Stimulated activated memory B cell treated with anti-CD40 and anti-IgM and Interleukin-4, amounts not matched to agents 10 μg/mL and 1 μg/mL and 100 μg/mL, for 72 hours (primary cell): ENCODE data around the gene SDK2.

ENCODE experiments used
- ATAC-seq: fragments of 150-1000 bp; cut with Tn5 transposase; 2 replicates; pipeline ENCODE4 v1.10.0; 2021
- H3K27ac Mint-ChIP-seq: one replicate; pipeline ENCODE4 v1.8.0; 2022; ENCODE audit warnings: mild to moderate bottlenecking, mixed read lengths
- H3K27me3 Mint-ChIP-seq: one replicate; pipeline ENCODE4 v1.8.0; 2022; ENCODE audit warnings: mixed read lengths
- H3K36me3 Mint-ChIP-seq: one replicate; pipeline ENCODE4 v1.8.0; 2022; ENCODE audit warnings: mixed read lengths
- H3K4me1 Mint-ChIP-seq: one replicate; pipeline ENCODE4 v1.8.0; 2022; ENCODE audit warnings: mixed read lengths
- H3K4me3 Mint-ChIP-seq: one replicate; pipeline ENCODE4 v1.8.0; 2022; ENCODE audit warnings: mild to moderate bottlenecking, moderate library complexity, mixed read lengths
- H3K9me3 Mint-ChIP-seq: one replicate; pipeline ENCODE4 v1.8.0; 2022; ENCODE audit warnings: mixed read lengths

SDK2 gene

GRCh38 chr17:73521376-73521775 is 122.9 kb downstream of the SDK2 start:
- no peak overlapping the region for H3K27ac Mint-ChIP-seq
- H3K36me3 Mint-ChIP-seq: peaks cover 5% of the 10 kb centered on the region
- H3K9me3 Mint-ChIP-seq: no peaks in the 10 kb centered on the region
- H3K4me1 Mint-ChIP-seq: peaks cover 29% of the 10 kb centered on the region
- no peaks in the 10 kb centered on the region for H3K27me3 Mint-ChIP-seq
- no peak for ATAC-seq
- no peak overlapping the region for H3K4me3 Mint-ChIP-seq

GRCh38 chr17:73520369-73520761 is 123.9 kb downstream of the SDK2 start:
- H3K27me3 Mint-ChIP-seq: no peaks in the 10 kb centered on the region
- peaks cover 5% of the 10 kb centered on the region for H3K36me3 Mint-ChIP-seq
- no peak overlapping the region for H3K4me3 Mint-ChIP-seq
- peaks cover 28% of the 10 kb centered on the region for H3K4me1 Mint-ChIP-seq
- H3K9me3 Mint-ChIP-seq: no peaks in the 10 kb centered on the region
- peak overlapping the region; percentile 66 for H3K27ac Mint-ChIP-seq
- no peak for ATAC-seq

GRCh38 chr17:73519714-73520368 is 124.4 kb downstream of the SDK2 start:
- Mint-ChIP-seq H3K4me3 (no peak overlapping the region), H3K4me1 (peaks cover 23% of the 10 kb centered on the region), H3K27ac (peak overlapping the region; percentile 66), H3K9me3 (no peaks in the 10 kb centered on the region), H3K36me3 (peaks cover 5% of the 10 kb centered on the region), H3K27me3 (no peaks in the 10 kb centered on the region)
- ATAC-seq: no peak

- peaks cover 23% of the 10 kb centered on the region for H3K4me1 Mint-ChIP-seq
- no peak overlapping the region for H3K27ac Mint-ChIP-seq
- peaks cover 5% of the 10 kb centered on the region for H3K36me3 Mint-ChIP-seq
- no peak overlapping the region for H3K4me3 Mint-ChIP-seq
- no peaks in the 10 kb centered on the region for H3K9me3 Mint-ChIP-seq
- no peaks in the 10 kb centered on the region for H3K27me3 Mint-ChIP-seq
- no peak for ATAC-seq
Observed at GRCh38 chr17:73519011-73519410, 125.2 kb downstream of the SDK2 start.

- Mint-ChIP-seq H3K9me3 (no peaks in the 10 kb centered on the region), H3K27me3 (no peaks in the 10 kb centered on the region), H3K4me3 (no peak overlapping the region), H3K27ac (no peak overlapping the region), H3K36me3 (no peaks in the 10 kb centered on the region), H3K4me1 (peaks cover 13% of the 10 kb centered on the region)
- ATAC-seq: no peak
Observed at GRCh38 chr17:73516431-73516830, 127.8 kb downstream of the SDK2 start.

- Mint-ChIP-seq H3K4me3 (no peak overlapping the region), H3K4me1 (peaks cover 21% of the 10 kb centered on the region), H3K27ac (no peak overlapping the region), H3K36me3 (no peaks in the 10 kb centered on the region), H3K27me3 (no peaks in the 10 kb centered on the region), H3K9me3 (no peaks in the 10 kb centered on the region)
- no peak for ATAC-seq
Observed at GRCh38 chr17:73514146-73514863, 129.9 kb downstream of the SDK2 start.

- ATAC-seq: no peak
- no peak overlapping the region for H3K4me3 Mint-ChIP-seq
- H3K27me3 Mint-ChIP-seq: no peaks in the 10 kb centered on the region
- H3K27ac Mint-ChIP-seq: no peak overlapping the region
- H3K9me3 Mint-ChIP-seq: no peaks in the 10 kb centered on the region
- H3K36me3 Mint-ChIP-seq: no peaks in the 10 kb centered on the region
- H3K4me1 Mint-ChIP-seq: peaks cover 25% of the 10 kb centered on the region
Observed at GRCh38 chr17:73513426-73513825, 130.8 kb downstream of the SDK2 start.

GRCh38 chr17:73511719-73512115 is 132.5 kb downstream of the SDK2 start:
- peaks cover 24% of the 10 kb centered on the region for H3K4me1 Mint-ChIP-seq
- no peaks in the 10 kb centered on the region for H3K9me3 Mint-ChIP-seq
- peaks cover 1% of the 10 kb centered on the region for H3K36me3 Mint-ChIP-seq
- H3K27ac Mint-ChIP-seq: no peak overlapping the region
- no peak overlapping the region for H3K4me3 Mint-ChIP-seq
- ATAC-seq: no peak
- no peaks in the 10 kb centered on the region for H3K27me3 Mint-ChIP-seq

- ATAC-seq: no peak
- Mint-ChIP-seq H3K27me3 (no peaks in the 10 kb centered on the region), H3K27ac (no peak overlapping the region)
Observed at GRCh38 chr17:73510981-73511718, 133.1 kb downstream of the SDK2 start.

GRCh38 chr17:73508931-73509605 is 135.2 kb downstream of the SDK2 start:
- Mint-ChIP-seq H3K4me1 (peaks cover 24% of the 10 kb centered on the region), H3K9me3 (peaks cover under 1% of the 10 kb centered on the region), H3K27me3 (no peaks in the 10 kb centered on the region), H3K36me3 (peaks cover 23% of the 10 kb centered on the region), H3K27ac (no peak overlapping the region), H3K4me3 (no peak overlapping the region)
- ATAC-seq: no peak

More at GRCh38 chr17:73510981-73511718, 133.1 kb downstream of the SDK2 start:
- Mint-ChIP-seq H3K4me3 (no peak overlapping the region), H3K9me3 (no peaks in the 10 kb centered on the region), H3K4me1 (peaks cover 24% of the 10 kb centered on the region), H3K36me3 (peaks cover 7% of the 10 kb centered on the region)

GRCh38 chr17:73508057-73508930 is 136.0 kb downstream of the SDK2 start:
- H3K27ac Mint-ChIP-seq: no peak overlapping the region

GRCh38 chr17:73506470-73507435 is 137.5 kb downstream of the SDK2 start:
- H3K27me3 Mint-ChIP-seq: no peaks in the 10 kb centered on the region
- H3K4me1 Mint-ChIP-seq: peaks cover 24% of the 10 kb centered on the region
- H3K9me3 Mint-ChIP-seq: peaks cover 3% of the 10 kb centered on the region
- no peak overlapping the region for H3K27ac Mint-ChIP-seq
- no peak for ATAC-seq
- H3K4me3 Mint-ChIP-seq: no peak overlapping the region
- peaks cover 37% of the 10 kb centered on the region for H3K36me3 Mint-ChIP-seq

More at GRCh38 chr17:73508057-73508930, 136.0 kb downstream of the SDK2 start:
- Mint-ChIP-seq H3K36me3 (peaks cover 29% of the 10 kb centered on the region), H3K27me3 (no peaks in the 10 kb centered on the region), H3K4me1 (peaks cover 24% of the 10 kb centered on the region), H3K9me3 (peaks cover 3% of the 10 kb centered on the region), H3K4me3 (no peak overlapping the region)
- no peak for ATAC-seq

GRCh38 chr17:73503560-73503959 is 140.7 kb downstream of the SDK2 start:
- Mint-ChIP-seq H3K9me3 (peaks cover 3% of the 10 kb centered on the region), H3K27me3 (no peaks in the 10 kb centered on the region), H3K4me1 (peaks cover 6% of the 10 kb centered on the region), H3K36me3 (peaks cover 46% of the 10 kb centered on the region), H3K27ac (no peak overlapping the region), H3K4me3 (no peak overlapping the region)
- ATAC-seq: no peak
